ENCODE measurements around the gene CCDC141. TPM values are rescaled to one million over a fixed set of nuclear protein-coding genes. Genes with fewer than 3 reads are reported as not detected.

The CCDC141 gene
- total RNA-seq, 1 donor from 2014 or later: 90.3 TPM

GRCh38 chr2:178980815-178981214 is 69.1 kb downstream of the CCDC141 start:
- no peak for DNase-seq (ENCODE audit: low spot score)

GRCh38 chr2:178978667-178979066 is 71.3 kb downstream of the CCDC141 start:
- no peak for DNase-seq (ENCODE audit: low spot score)

- DNase-seq (ENCODE audit: low spot score): no peak
Observed at GRCh38 chr2:178976351-178976750, 73.6 kb downstream of the CCDC141 start.

GRCh38 chr2:178962805-178963433 is 87.0 kb downstream of the CCDC141 start:
- no peak for DNase-seq (ENCODE audit: low spot score)

GRCh38 chr2:178962152-178962551 is 87.8 kb downstream of the CCDC141 start:
- no peak for DNase-seq (ENCODE audit: low spot score)

GRCh38 chr2:178954049-178954448 is 95.9 kb downstream of the CCDC141 start:
- DNase-seq (ENCODE audit: low spot score): no peak

- DNase-seq (ENCODE audit: low spot score): no peak
Observed at GRCh38 chr2:178951266-178952006, 98.5 kb downstream of the CCDC141 start.

GRCh38 chr2:178949584-178949983 is 100.4 kb downstream of the CCDC141 start:
- no peak for DNase-seq (ENCODE audit: low spot score)

GRCh38 chr2:178949151-178949550 is 100.8 kb downstream of the CCDC141 start:
- DNase-seq (ENCODE audit: low spot score): no peak

GRCh38 chr2:178947006-178947405 is 102.9 kb downstream of the CCDC141 start:
- DNase-seq (ENCODE audit: low spot score): no peak

GRCh38 chr2:178946494-178946893 is 103.4 kb downstream of the CCDC141 start:
- no peak for DNase-seq (ENCODE audit: low spot score)

GRCh38 chr2:178943745-178944144 is 106.2 kb downstream of the CCDC141 start:
- no peak for DNase-seq (ENCODE audit: low spot score)

GRCh38 chr2:178934571-178934970 is 115.4 kb downstream of the CCDC141 start:
- no peak for DNase-seq (ENCODE audit: low spot score)

- no peak for DNase-seq (ENCODE audit: low spot score)
Observed at GRCh38 chr2:178933493-178933892, 116.4 kb downstream of the CCDC141 start.

- no peak for DNase-seq (ENCODE audit: low spot score)
Observed at GRCh38 chr2:178928077-178928476, 121.9 kb downstream of the CCDC141 start.

- DNase-seq (ENCODE audit: low spot score): no peak
Observed at GRCh38 chr2:178927173-178927572, 122.8 kb downstream of the CCDC141 start.

GRCh38 chr2:178924817-178925216 is 125.1 kb downstream of the CCDC141 start:
- no peak for DNase-seq (ENCODE audit: low spot score)

- DNase-seq (ENCODE audit: low spot score): no peak
Observed at GRCh38 chr2:178923546-178923945, 126.4 kb downstream of the CCDC141 start.

GRCh38 chr2:178920916-178921513 is 128.9 kb downstream of the CCDC141 start:
- no peak for DNase-seq (ENCODE audit: low spot score)

- DNase-seq (ENCODE audit: low spot score): no peak
Observed at GRCh38 chr2:178917555-178917954, 132.4 kb downstream of the CCDC141 start.

GRCh38 chr2:178915423-178916173 is 134.3 kb downstream of the CCDC141 start:
- DNase-seq (ENCODE audit: low spot score): no peak

- peak; percentile 85 for DNase-seq (ENCODE audit: low spot score)
Observed at GRCh38 chr2:178914259-178914849, 135.6 kb downstream of the CCDC141 start.

Measured in mucosa of gallbladder (tissue), 1 donor.